BJ (cell line): ENCODE data around the gene DOCK1. TPM values are rescaled to one million over a fixed set of nuclear protein-coding genes. Genes with fewer than 3 reads are reported as not detected.

Experiments
- CTCF ChIA-PET: fragments of 350-600 bp; formaldehyde crosslinking; extraction: SDS; loops from one replicate; lab custom pipeline; 2021; ENCODE audit warnings: antibody characterized with exemption, inconsistent platforms; lab: Yijun Ruan, JAX
- POLR2A ChIA-PET: fragments of 300-600 bp; sonication (Branson Sonifier 250); formaldehyde crosslinking; extraction: SDS; loops from one replicate; lab custom pipeline; 2021; ENCODE audit warnings: antibody characterized with exemption; lab: Charles Lee
- DNase-seq: peaks from one replicate; pipeline ENCODE4 v3.0.0-alpha.2; 2011; ENCODE audit warnings: low read depth
- H3K27me3 ChIP-seq: 2 replicates; pipeline ENCODE4 v1.6.0; 2011; ENCODE audit warnings: low read length; ENCODE audit not compliant: control insufficient read depth, insufficient read depth
- H3K36me3 ChIP-seq: 2 replicates; pipeline ENCODE4 v1.5.1; 2011; ENCODE audit warnings: low read length; ENCODE audit not compliant: control insufficient read depth, insufficient read depth
- H3K4me3 ChIP-seq: 2 replicates; pipeline ENCODE4 v1.5.1; 2011; ENCODE audit warnings: low read depth, mild to moderate bottlenecking, control low read depth, low read length
- CTCF ChIP-seq: IDR thresholded peaks from 2 replicates; pipeline ENCODE4 v1.5.1; 2011; ENCODE audit warnings: low read depth, mild to moderate bottlenecking, control low read depth, inconsistent platforms, low read length, moderate library complexity; ENCODE audit not compliant: insufficient read depth
- polyA plus RNA-seq: library from polyadenylated mRNA; depleted of rRNA; stranded (reverse); fragments of >200 nt; gene quantifications from 2 replicates; pipeline ENCODE4 v1.2.3, GENCODE V29; 2011

Gene DOCK1
- polyA plus RNA-seq, 1 experiment = 20.0 TPM

- ChIA-PET POLR2A (no interaction called here), CTCF (interaction anchor here (0.7 to 0.8 kb wide), 2 partner anchors 36 to 150 kb away, joined by 3 read pairs; no protein-coding TSS in a partner anchor)
- peak; percentile 23; the same call in 1 of the 2 replicates for TF ChIP-seq CTCF
- H3K27me3 ChIP-seq = no peaks in the 10 kb centered on the region
- no peak for DNase-seq
- no peak overlapping the region for H3K4me3 ChIP-seq
- H3K36me3 ChIP-seq = peaks cover 2% of the 10 kb centered on the region
Observed at GRCh38 chr10:126907423-126907970, 2.3 kb downstream of the DOCK1 start.

- TF ChIP-seq CTCF = no peak
- peaks cover 2% of the 10 kb centered on the region for H3K36me3 ChIP-seq
- POLR2A ChIA-PET = no interaction called here
- H3K4me3 ChIP-seq = no peak overlapping the region
- H3K27me3 ChIP-seq = no peaks in the 10 kb centered on the region
- CTCF ChIA-PET = interaction anchor here (2.3 kb wide), 1 partner anchor 10 kb away, joined by 5 read pairs; no protein-coding TSS in a partner anchor
- DNase-seq = no peak
Observed at GRCh38 chr10:126908225-126908624, 3.0 kb downstream of the DOCK1 start.

GRCh38 chr10:126908729-126909128 lies 3.5 kb downstream of the DOCK1 start:
- POLR2A ChIA-PET = no interaction called here
- CTCF ChIA-PET = interaction anchor here (2.3 kb wide), 1 partner anchor 10 kb away, joined by 5 read pairs; no protein-coding TSS in a partner anchor
- Histone ChIP-seq H3K4me3 (no peak overlapping the region), H3K27me3 (no peaks in the 10 kb centered on the region), H3K36me3 (peaks cover 2% of the 10 kb centered on the region)
- no peak for TF ChIP-seq CTCF
- DNase-seq = no peak

- POLR2A ChIA-PET = no interaction called here
- no peak overlapping the region for H3K4me3 ChIP-seq
- DNase-seq = no peak
- CTCF ChIA-PET = interaction anchor here (2.3 kb wide), 1 partner anchor 10 kb away, joined by 5 read pairs; no protein-coding TSS in a partner anchor
- no peak for TF ChIP-seq CTCF
- H3K27me3 ChIP-seq = no peaks in the 10 kb centered on the region
- peaks cover 2% of the 10 kb centered on the region for H3K36me3 ChIP-seq
Observed at GRCh38 chr10:126909147-126909546, 3.9 kb downstream of the DOCK1 start.

- DNase-seq = no peak
- Histone ChIP-seq H3K4me3 (no peak overlapping the region), H3K27me3 (no peaks in the 10 kb centered on the region), H3K36me3 (peaks cover 2% of the 10 kb centered on the region)
- ChIA-PET CTCF (interaction anchor here (2.3 kb wide), 1 partner anchor 9 kb away, joined by 5 read pairs; no protein-coding TSS in a partner anchor), POLR2A (no interaction called here)
- no peak for TF ChIP-seq CTCF
Observed at GRCh38 chr10:126910196-126910595, 5.0 kb downstream of the DOCK1 start.
